Measurements from ENCODE around the gene HELT. TPM values are rescaled to one million over a fixed set of nuclear protein-coding genes. Genes with fewer than 3 reads are reported as not detected.
"Not testable (repeated sequence)": the region's sequence is repeated elsewhere in the genome, so short reads cannot be mapped to it uniquely, and the experiment has no call there.

HELT gene
- total RNA-seq, 1 experiment from 2014 or later = 0.28 TPM

- peak; percentile 47; the same call in 1 of the 2 replicates for TF ChIP-seq GABPB1 (CRISPR knock-in tag; IDR thresholded peaks at IDR 0.05)
- TF ChIP-seq ZNF512 (CRISPR knock-in tag; IDR thresholded peaks at IDR 0.05; ENCODE audit: borderline replicate concordance) = no peak
- TF ChIP-seq, protein P1, sequence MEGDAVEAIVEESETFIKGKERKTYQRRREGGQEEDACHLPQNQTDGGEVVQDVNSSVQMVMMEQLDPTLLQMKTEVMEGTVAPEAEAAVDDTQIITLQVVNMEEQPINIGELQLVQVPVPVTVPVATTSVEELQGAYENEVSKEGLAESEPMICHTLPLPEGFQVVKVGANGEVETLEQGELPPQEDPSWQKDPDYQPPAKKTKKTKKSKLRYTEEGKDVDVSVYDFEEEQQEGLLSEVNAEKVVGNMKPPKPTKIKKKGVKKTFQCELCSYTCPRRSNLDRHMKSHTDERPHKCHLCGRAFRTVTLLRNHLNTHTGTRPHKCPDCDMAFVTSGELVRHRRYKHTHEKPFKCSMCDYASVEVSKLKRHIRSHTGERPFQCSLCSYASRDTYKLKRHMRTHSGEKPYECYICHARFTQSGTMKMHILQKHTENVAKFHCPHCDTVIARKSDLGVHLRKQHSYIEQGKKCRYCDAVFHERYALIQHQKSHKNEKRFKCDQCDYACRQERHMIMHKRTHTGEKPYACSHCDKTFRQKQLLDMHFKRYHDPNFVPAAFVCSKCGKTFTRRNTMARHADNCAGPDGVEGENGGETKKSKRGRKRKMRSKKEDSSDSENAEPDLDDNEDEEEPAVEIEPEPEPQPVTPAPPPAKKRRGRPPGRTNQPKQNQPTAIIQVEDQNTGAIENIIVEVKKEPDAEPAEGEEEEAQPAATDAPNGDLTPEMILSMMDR (IDR thresholded peaks at IDR 0.05) = peak; percentile 72
- no peak for TF ChIP-seq E2F4 (CRISPR knock-in tag; IDR thresholded peaks at IDR 0.05; ENCODE audit: borderline replicate concordance, low read depth)
- no peak for TF ChIP-seq MYBL2 (CRISPR knock-in tag; IDR thresholded peaks at IDR 0.05)
- TF ChIP-seq ZNF263 (CRISPR knock-in tag; IDR thresholded peaks at IDR 0.05; ENCODE audit: low read depth) = no peak
- H3K9me3 Mint-ChIP-seq = peaks cover 45% of the 10 kb centered on the region
- no peak overlapping the region for H3K4me3 Mint-ChIP-seq
- DNase-seq (ENCODE audit: low spot score) = no peak
- ChIA-PET POLR2A (interaction anchor here (0.9 to 1.0 kb wide), 2 partner anchors 38 to 103 kb away, joined by 3 to 5 read pairs; partner anchors contain the start of gene SLC25A4), CTCF (interaction anchor here (0.6 to 4.2 kb wide), 31 partner anchors 9 to 998 kb away, joined by 3 to 79 read pairs (median 5); partner anchors contain the start of gene SLC25A4)
- ATAC-seq = peak; percentile 84
- peaks cover 8% of the 10 kb centered on the region for H3K27me3 Mint-ChIP-seq (ENCODE audit: low read depth)
- peaks cover 24% of the 10 kb centered on the region for H3K36me3 Mint-ChIP-seq
- peaks cover 16% of the 10 kb centered on the region for H3K4me1 Mint-ChIP-seq
- H3K27ac Mint-ChIP-seq = no peak overlapping the region
These were observed 21.4 kb downstream of the HELT start for GRCh38 chr4:185039508-185040273.

- Mint-ChIP-seq H3K36me3 (peaks cover 31% of the 10 kb centered on the region), H3K4me3 (no peak overlapping the region), H3K9me3 (peaks cover 54% of the 10 kb centered on the region), H3K27ac (no peak overlapping the region), H3K4me1 (peaks cover 19% of the 10 kb centered on the region), H3K27me3 (ENCODE audit: low read depth) (peaks cover 8% of the 10 kb centered on the region)
- no peak for TF ChIP-seq ZNF219 (CRISPR knock-in tag; IDR thresholded peaks at IDR 0.05; ENCODE audit: borderline replicate concordance)
- TF ChIP-seq, protein P2, sequence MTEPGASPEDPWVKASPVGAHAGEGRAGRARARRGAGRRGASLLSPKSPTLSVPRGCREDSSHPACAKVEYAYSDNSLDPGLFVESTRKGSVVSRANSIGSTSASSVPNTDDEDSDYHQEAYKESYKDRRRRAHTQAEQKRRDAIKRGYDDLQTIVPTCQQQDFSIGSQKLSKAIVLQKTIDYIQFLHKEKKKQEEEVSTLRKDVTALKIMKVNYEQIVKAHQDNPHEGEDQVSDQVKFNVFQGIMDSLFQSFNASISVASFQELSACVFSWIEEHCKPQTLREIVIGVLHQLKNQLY (CRISPR knock-in tag; IDR thresholded peaks at IDR 0.05) = no peak
- ChIA-PET CTCF (interaction anchor here (1.0 to 4.2 kb wide), 9 partner anchors 16 to 295 kb away, joined by 4 to 79 read pairs (median 6); partner anchors contain the start of gene SLC25A4), POLR2A (interaction anchor here (0.9 kb wide), 1 partner anchor 37 kb away, joined by 3 read pairs; no protein-coding TSS in a partner anchor)
- no peak for DNase-seq (ENCODE audit: low spot score)
- ATAC-seq = peak; percentile 27
These were observed 22.2 kb downstream of the HELT start for GRCh38 chr4:185040523-185040922.

DNA sequence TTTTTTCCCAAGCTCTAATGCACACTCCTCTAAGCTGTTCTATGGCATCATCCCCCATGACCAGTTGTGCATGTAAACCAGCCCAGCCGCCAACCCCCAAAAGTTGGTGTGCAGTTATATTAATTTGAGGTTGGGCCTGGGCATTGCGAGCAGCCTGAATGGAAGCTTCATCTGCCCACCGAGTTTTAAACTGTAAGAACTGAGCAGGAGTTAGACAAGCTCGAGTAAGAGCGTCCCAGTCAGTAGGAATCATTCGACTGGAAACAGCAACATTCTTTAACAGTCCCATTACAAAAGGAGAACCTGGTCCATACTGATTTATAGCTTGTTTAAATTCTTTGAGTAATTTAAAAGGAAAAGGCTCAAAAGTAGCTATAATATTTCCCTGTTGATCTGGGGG lies 32.0 kb downstream of the HELT start:
- H3K27me3 Mint-ChIP-seq (ENCODE audit: low read depth); H3K4me3 Mint-ChIP-seq; ATAC-seq; POLR2A ChIA-PET; H3K27ac Mint-ChIP-seq; CTCF ChIA-PET; DNase-seq (ENCODE audit: low spot score): not testable (repeated sequence)
- Mint-ChIP-seq H3K36me3 (peaks cover 46% of the 10 kb centered on the region), H3K4me1 (peaks cover 44% of the 10 kb centered on the region), H3K9me3 (peaks cover 48% of the 10 kb centered on the region)

DNA sequence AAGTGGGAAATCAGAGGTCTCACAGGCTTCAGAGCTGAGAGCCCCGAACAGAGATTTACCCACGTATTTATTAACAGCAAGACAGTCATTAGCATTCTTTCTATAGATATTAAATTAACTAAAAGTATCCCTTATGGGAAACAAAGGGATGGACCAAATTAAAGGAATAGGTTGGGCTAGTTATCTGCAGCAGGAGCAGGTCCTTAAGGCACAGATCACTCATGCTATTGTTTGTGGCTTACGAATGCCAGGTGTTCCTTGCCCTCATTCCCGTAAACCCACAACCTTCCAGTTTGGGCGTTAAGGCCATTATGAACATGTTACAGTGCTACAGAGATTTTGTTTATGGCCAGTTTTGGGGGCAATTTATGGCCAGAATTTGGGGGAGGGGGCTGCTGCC lies 33.0 kb downstream of the HELT start:
- Mint-ChIP-seq H3K36me3 (peaks cover 39% of the 10 kb centered on the region), H3K4me1 (peaks cover 54% of the 10 kb centered on the region), H3K9me3 (peaks cover 38% of the 10 kb centered on the region)
- ATAC-seq; H3K27ac Mint-ChIP-seq; H3K4me3 Mint-ChIP-seq; H3K27me3 Mint-ChIP-seq (ENCODE audit: low read depth); POLR2A ChIA-PET; DNase-seq (ENCODE audit: low spot score): not testable (repeated sequence)
- CTCF ChIA-PET = interaction anchor here (1.1 kb wide), 1 partner anchor 45 kb away, joined by 4 read pairs; no protein-coding TSS in a partner anchor
